GM10266 (cell line): ENCODE measurements around the gene SIM2.

Experiments
- DNase-seq: peaks from one replicate; pipeline ENCODE4 v3.0.0; 2012; ENCODE audit errors: extremely low spot score
- TF ChIP-seq, protein P1 (sequence below): IDR thresholded peaks from 2 replicates; pipeline ENCODE4 v1.5.1; 2012; ENCODE audit warnings: mild to moderate bottlenecking, low read depth; ENCODE audit not compliant: control insufficient read depth, insufficient read depth; ENCODE audit errors: missing control alignments

Gene SIM2

DNA sequence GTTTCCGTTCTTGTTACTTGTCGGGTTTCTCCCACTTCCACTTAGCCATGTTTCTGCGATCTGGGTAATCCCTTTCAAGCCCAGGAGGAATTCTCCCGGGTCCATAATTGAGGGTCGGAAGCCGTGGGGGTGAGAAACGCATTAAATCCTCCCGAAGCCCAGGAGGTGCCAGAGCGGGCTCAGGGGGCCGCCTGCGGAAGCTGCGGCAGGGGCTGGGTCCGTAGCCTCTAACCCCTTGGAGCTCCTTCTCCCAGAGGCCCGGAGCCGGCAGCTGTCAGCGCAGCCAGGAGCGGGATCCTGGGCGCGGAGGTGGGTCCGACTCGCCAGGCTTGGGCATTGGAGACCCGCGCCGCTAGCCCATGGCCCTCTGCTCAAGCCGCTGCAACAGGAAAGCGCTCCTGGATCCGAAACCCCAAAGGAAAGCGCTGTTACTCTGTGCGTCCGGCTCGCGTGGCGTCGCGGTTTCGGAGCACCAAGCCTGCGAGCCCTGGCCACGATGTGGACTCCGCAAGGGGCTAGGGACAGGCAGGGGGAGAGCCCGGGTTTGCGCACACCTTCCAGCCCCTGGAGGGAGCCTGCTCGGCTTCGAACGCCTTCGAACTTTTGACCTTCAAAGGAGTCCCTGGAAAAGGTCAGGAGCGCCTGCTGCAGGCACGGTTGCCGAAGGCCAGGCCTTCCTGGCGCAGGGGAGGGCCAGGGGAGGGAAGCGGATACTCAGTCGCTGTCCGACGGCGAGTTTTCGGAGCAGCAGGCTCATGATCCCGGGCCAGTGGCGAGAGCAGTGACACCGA, 1.7 kb upstream of the SIM2 start:
- TF ChIP-seq, protein P1, sequence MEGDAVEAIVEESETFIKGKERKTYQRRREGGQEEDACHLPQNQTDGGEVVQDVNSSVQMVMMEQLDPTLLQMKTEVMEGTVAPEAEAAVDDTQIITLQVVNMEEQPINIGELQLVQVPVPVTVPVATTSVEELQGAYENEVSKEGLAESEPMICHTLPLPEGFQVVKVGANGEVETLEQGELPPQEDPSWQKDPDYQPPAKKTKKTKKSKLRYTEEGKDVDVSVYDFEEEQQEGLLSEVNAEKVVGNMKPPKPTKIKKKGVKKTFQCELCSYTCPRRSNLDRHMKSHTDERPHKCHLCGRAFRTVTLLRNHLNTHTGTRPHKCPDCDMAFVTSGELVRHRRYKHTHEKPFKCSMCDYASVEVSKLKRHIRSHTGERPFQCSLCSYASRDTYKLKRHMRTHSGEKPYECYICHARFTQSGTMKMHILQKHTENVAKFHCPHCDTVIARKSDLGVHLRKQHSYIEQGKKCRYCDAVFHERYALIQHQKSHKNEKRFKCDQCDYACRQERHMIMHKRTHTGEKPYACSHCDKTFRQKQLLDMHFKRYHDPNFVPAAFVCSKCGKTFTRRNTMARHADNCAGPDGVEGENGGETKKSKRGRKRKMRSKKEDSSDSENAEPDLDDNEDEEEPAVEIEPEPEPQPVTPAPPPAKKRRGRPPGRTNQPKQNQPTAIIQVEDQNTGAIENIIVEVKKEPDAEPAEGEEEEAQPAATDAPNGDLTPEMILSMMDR = no peak
- peak; percentile 33 for DNase-seq

DNA sequence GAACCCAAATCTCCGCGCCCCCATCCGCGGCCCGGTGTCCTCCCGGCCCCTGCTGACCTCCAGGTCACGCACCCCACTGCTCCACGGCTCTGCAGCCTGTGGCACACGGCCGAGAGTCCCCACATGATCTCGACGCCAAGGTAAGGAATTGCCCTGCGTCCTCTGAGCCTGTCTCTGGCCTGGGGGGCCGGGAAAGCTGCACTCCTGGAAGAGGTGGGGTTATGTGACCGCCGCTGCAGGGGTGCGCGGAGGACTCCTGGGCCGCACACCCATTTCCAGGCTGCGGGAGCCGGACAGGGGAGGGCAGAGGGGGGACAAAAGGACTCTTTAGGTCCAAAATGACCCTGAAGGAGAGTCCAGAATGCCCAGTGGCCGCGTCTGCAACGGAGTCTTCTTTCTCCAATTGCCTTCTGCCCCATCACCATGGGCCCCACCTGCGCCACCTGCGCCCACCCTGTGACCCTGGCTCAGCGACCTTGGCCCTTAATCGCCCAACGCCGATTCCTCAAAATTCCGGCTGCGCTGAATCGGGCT, 997 bp upstream of the SIM2 start:
- DNase-seq = no peak
- TF ChIP-seq, protein P1 = no peak

DNA sequence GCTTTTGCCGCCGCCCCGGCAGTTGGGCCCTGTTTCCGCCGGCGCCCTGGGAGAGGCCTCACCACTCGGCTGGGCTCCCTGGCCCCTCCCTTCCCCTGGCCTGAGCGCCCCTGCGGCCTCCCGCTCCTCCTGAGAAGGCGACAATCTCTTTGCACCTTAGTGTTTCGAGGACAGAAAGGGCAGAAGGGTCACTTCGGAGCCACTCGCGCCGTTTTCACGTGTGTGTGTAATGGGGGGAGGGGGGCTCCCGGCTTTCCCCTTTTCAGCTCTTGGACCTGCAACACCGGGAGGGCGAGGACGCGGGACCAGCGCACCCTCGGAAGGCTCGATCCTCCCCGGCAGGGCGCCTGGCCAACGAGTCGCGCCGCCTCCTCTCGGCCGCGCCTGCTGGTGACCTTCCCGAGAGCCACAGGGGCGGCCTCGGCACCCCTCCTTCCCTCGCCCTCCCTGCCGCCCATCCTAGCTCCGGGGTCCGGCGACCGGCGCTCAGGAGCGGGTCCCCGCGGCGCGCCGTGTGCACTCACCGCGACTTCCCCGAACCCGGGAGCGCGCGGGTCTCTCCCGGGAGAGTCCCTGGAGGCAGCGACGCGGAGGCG, 432 bp upstream of the SIM2 start:
- peak; percentile 57 for DNase-seq
- TF ChIP-seq, protein P1 = no peak

GRCh38 chr21:36699546-36700294, 805 bp downstream of the SIM2 start:
- DNase-seq = peak; percentile 49
- TF ChIP-seq, protein P1 = no peak

- TF ChIP-seq, protein P1 = no peak
- DNase-seq = no peak
Measured at GRCh38 chr21:36700295-36700970, 1.5 kb downstream of the SIM2 start.

DNA sequence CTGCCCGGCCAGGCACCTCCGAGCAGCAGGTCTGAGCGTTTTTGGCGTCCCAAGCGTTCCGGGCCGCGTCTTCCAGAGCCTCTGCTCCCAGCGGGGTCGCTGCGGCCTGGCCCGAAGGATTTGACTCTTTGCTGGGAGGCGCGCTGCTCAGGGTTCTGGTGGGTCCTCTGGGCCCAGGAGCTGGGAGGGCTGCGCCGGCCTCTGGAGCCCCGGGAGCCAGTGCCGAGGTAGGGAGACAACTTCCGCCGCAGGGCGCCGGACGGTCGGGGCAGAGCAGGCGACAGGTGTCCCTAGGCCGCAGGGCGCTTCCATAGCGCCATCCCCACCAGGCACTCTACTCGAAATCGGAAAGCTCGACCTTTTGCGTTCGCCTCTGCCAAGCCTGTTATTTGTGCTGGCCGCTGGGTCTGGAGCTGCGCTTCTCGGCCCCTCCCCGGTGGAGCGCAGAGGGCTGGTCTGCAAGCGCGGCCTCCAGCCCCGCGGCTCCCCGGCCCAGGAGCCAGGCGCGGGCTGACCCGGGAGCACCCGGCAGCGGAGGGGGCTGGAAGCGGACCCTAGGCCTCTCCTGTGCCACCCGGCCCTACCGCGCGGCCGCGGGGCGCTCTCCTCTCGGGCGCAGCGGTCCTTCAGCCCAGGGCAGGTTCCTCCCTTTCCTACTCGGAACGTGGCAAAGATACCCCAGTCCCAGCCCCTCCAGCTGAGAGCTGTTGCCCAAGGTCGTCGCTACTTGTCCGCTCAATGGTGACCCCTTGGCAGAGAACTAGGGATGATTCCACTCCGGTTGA, 2.2 kb downstream of the SIM2 start:
- DNase-seq = peak; percentile 56
- TF ChIP-seq, protein P1 = no peak
